ENCODE measurements around the gene TERT.

DNA sequence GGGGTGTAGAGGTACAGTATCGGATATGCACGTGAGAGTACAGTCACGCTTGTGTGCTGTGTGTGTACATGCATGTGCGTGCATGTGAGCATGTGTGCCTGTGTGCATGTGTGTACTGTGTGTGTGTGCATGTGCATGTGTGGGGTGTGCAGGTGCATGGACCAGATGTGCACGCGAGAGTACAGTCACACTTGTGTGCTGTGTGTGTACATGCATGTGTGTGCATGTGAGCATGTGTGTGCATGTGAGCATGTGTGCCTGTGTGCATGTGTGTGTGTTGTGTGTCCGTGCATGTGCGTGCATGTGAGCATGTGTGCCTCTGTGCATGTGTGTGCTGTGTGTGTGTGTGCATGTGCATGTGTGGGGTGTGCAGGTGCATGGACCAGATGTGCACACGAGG is 83.2 kb downstream of the TERT start:
- TF ChIP-seq CTCF (IDR thresholded peaks at IDR 0.05) (no peak), POLR2AphosphoS5 (IDR thresholded peaks at IDR 0.05) (no peak)

Data from prostate gland (tissue), 2 donors.